Activated naive CD4-positive, alpha-beta T cell treated with anti-CD3 and anti-CD28 coated beads, Interleukin-2, amount 50 U/mL, for 16 hours (primary cell): Measurements from ENCODE around the gene MRPL43.

Source experiments
- DNase-seq: peaks from one replicate; pipeline ENCODE4 v3.0.0-alpha.2; 2020

MRPL43 gene

DNA sequence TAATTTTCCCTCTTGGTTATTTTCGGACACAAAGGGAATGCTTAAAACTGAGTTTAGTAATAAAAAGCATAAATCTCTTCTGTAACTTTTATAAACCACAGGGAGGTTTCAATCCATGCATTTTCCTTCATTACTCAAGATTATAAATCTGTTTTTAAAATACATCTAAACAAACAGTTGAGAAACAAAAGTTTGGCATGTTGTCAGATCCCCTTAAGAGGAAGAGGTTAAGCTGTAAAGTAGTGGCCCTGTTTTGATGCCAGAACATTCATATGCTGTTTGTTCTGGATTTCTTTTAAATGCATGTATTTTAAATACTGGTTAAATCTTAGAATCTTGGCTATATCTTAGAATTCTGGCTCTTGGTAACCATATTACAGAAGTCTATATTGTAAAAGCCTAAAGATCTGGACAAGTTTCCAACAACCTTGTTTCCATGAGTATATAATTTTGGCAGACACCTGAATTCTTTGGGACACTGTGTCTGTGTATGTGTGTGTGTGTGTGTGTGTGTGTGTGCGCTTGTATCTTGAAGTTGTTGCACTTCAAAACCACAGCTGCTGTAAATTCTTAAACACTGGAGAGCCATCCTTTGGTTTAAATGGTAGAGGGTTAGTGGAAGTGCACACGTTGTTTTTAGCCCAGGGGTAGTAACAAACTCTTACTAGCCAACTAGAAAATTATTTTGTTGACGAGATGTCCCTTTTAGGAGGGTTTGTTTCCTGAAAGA, 24.8 kb downstream of the MRPL43 start:
- DNase-seq = no peak

DNA sequence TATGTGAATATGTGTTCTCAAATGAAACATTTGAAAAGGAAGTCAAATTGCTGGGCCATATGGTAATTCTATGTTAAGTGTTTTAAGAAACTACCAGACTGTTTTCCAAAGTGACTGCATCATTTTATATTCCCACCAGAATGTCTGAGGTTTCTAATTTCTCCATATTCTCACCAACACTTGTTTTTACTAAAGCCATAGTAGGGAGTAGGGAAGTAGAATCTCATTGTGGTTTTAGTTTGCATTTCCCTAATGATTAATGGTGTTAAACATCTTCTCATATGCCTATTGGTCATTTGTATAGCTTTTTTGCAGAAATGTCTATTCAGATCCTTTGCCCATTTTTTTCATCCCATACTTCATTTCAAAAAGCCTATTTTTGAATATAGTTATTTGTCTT, 27.0 kb downstream of the MRPL43 start:
- DNase-seq = no peak

DNA sequence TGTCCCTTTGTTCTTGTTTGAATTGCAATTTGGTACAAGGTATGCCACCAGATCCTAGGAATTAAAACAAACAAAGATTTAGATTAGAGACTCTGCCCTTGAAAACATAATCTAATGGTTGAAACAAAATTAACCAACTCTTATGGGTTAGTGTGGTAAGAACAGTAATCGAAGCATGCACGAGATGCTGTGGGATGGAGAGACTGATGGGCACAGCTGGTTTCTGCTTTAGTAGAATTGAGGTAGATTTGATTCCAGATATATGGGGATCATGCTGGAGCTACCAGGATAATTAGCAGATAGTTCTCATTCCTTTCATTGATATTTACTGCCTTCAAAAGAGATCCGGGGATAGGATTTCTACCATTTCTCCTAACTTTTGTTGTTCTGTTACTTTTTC, 38.4 kb downstream of the MRPL43 start:
- no peak for DNase-seq

DNA sequence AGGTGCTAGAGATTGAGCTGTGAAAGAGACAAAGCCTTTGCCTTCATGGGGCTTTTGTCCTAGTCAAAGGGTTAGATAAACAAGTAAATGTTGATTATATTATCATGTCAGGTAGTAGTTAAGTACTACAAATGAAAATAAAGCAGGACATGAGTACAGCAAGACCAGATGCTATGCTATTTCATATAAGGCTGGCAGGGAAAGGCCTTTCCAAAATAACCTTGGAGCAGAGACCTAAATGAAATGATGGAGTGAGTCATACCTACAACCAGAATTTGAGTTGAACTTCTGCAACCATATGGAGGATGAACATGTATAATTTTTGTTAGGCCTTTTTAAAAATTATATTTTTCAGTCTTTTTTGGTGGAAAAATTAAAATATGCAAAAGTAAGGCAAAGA, 41.5 kb downstream of the MRPL43 start:
- no peak for DNase-seq

DNA sequence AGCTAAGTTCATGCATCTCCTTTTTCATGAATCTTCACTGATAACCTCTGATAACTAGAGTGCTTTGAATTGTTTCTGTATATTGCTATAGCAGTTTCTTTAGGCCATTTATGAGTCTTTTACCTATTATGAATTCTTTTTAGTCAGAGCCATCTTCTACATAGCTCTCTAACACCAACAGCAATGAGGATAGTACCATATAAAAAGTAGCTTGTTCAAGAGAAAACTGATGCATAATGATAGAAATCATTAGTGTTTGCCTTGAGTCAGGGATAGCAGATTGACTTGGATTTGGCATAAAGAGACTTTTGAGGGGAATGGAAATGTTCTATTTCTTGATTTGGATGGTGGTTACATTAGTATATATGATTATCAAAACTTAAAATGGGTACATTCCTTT, 43.8 kb downstream of the MRPL43 start:
- DNase-seq = no peak

DNA sequence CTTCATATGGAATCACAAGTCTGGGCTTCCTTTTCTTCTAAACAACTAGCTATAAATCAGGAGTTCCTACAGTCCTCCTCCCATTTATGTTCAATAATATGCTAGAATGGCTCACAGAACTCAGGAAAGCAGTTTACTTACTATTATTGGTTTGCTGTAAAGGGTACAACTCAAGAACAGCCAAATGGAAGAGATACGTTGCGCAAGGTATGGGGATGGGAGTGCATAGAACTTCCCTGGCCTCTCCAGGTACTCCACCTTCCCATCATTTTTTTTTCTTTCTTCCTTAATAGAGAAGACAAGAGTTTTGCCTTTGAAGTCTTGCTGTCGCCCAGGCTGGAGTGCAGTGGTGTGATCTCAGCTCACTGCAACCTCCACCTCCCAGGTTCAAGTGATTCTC, 45.1 kb downstream of the MRPL43 start:
- no peak for DNase-seq

DNA sequence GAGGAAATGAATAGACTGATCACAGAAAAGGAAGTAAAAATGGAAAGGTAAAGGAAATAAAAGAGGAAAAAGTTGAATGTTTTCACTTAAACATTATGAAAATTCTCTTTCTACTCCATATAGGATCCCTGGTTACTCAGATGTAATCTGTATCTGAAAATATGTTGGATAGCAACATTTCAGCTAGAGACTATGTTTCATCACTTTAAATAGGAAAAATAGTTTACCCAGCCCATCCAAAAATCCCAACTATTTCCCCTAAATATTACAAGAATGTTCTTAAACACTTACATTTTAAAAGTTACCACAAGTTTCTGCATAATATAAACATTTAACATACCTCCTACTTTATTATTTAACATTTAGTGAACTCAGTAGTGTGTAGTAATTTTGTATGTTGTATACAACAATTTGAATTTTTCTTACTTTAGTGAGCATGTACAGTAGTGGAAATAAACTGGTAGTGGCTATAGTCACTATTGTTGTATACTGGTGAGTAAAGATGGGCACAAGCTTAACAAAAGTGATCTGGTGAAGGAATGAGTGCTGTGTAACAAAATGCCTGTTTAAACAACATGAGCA, 47.4 kb downstream of the MRPL43 start:
- no peak for DNase-seq
